ENCODE measurements around the gene CDH23.

GRCh38 chr10:71392791-71393781, 3.6 kb upstream of the CDH23 start:
- TF ChIP-seq POLR2A (IDR thresholded peaks at IDR 0.05; ENCODE audit: low read length) (no peak), GATA1 (IDR thresholded peaks at IDR 0.05; ENCODE audit: low read depth, low read length) (no peak)

Measured in erythroblast (primary cell).